ENCODE data around the gene A3GALT2. TPM values are rescaled to one million over a fixed set of nuclear protein-coding genes. Genes with fewer than 3 reads are reported as not detected.

Gene A3GALT2
- total RNA-seq, 1 donor from 2014 or later, result not detected

GRCh38 chr1:33289858-33290154 lies 31.1 kb downstream of the A3GALT2 start:
- H3K4me3 ChIP-seq (ENCODE audit: low read depth, low read length), result no peak overlapping the region
- TF ChIP-seq, protein P1, sequence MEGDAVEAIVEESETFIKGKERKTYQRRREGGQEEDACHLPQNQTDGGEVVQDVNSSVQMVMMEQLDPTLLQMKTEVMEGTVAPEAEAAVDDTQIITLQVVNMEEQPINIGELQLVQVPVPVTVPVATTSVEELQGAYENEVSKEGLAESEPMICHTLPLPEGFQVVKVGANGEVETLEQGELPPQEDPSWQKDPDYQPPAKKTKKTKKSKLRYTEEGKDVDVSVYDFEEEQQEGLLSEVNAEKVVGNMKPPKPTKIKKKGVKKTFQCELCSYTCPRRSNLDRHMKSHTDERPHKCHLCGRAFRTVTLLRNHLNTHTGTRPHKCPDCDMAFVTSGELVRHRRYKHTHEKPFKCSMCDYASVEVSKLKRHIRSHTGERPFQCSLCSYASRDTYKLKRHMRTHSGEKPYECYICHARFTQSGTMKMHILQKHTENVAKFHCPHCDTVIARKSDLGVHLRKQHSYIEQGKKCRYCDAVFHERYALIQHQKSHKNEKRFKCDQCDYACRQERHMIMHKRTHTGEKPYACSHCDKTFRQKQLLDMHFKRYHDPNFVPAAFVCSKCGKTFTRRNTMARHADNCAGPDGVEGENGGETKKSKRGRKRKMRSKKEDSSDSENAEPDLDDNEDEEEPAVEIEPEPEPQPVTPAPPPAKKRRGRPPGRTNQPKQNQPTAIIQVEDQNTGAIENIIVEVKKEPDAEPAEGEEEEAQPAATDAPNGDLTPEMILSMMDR (conservative IDR thresholded peaks at IDR 0.05; ENCODE audit: low read depth, low read length), result no peak
- DNase-seq (ENCODE audit: low read depth), result no peak

DNA sequence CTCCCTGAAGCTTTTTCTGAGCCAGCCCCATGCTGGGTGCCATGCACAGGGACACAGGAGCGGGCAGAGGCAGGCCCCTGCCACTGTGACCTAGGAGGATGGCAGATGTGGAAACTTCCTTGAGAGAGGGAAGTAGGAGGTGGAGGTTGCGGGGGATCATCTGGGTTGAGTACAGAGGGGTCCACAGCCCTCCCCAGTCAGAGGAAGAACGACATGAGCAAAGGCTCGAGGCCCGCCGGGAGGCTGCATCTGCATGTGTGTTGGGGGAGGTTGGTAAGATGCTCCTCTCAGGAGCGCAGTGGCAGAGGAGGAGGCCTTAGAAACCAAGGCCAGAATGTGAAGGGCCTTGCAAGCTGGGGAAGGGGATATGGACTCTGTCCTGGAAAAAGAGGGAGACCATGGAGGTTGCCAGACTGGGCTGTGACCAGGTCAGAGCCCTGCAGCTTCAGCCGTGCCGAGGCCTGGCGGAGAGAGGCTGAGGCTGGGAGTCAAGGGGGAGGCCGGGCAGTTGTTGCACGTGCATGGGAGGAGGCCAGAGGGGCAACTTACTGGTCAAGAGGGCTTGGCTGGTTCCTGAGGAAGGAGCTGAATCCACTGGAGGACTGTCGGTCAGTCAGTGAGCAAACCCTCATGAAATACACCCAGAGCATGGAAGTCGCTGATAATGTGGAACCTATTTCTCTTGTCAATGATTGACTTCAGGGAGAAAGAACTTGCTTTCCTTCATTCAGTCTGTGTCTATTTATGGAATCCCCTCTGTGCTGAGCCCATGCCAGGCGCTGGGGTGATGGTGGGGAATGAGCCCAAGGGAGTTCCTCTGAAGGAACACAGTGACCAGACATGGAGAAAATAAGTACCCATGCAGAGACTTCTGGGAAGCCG lies 31.7 kb downstream of the A3GALT2 start:
- TF ChIP-seq, protein P1 (conservative IDR thresholded peaks at IDR 0.05; ENCODE audit: low read depth, low read length), result no peak
- no peak for DNase-seq (ENCODE audit: low read depth)
- H3K4me3 ChIP-seq (ENCODE audit: low read depth, low read length), result no peak overlapping the region

DNA sequence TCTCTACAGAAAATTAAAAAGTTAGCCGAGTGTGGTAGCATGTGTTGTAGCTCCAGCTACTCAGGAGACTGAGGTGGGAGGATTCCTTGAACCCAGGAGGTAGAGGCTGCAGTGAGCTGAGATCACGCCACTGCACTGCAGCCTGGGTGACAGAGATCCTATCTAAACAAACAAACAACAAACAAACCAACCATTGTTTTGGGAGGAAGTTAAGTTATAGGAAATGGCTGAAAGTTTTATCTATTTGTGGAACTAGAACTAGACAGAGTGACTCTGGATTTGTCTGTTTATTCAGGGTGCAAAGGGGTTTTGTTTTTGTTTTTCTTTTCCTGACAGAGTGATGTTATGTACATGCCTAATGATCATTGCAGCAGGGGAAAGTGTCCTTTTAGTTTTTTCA lies 33.6 kb downstream of the A3GALT2 start:
- no peak for DNase-seq (ENCODE audit: low read depth)
- TF ChIP-seq, protein P1 (conservative IDR thresholded peaks at IDR 0.05; ENCODE audit: low read depth, low read length), result no peak
- no peak overlapping the region for H3K4me3 ChIP-seq (ENCODE audit: low read depth, low read length)

GRCh38 chr1:33286451-33287185 lies 34.3 kb downstream of the A3GALT2 start:
- no peak for DNase-seq (ENCODE audit: low read depth)
- TF ChIP-seq, protein P1 (conservative IDR thresholded peaks at IDR 0.05; ENCODE audit: low read depth, low read length), result no peak
- H3K4me3 ChIP-seq (ENCODE audit: low read depth, low read length), result no peak overlapping the region

- no peak overlapping the region for H3K4me3 ChIP-seq (ENCODE audit: low read depth, low read length)
- TF ChIP-seq, protein P1 (conservative IDR thresholded peaks at IDR 0.05; ENCODE audit: low read depth, low read length), result no peak
- DNase-seq (ENCODE audit: low read depth), result no peak
Observed at GRCh38 chr1:33284049-33284448, 36.8 kb downstream of the A3GALT2 start.

- no peak for DNase-seq (ENCODE audit: low read depth)
- TF ChIP-seq, protein P1 (conservative IDR thresholded peaks at IDR 0.05; ENCODE audit: low read depth, low read length), result no peak
- H3K4me3 ChIP-seq (ENCODE audit: low read depth, low read length), result no peak overlapping the region
Observed at GRCh38 chr1:33282791-33283190, 38.1 kb downstream of the A3GALT2 start.
